Sigmoid colon (tissue), 7 donors: ENCODE measurements around the gene GRAPL. TPM values are rescaled to one million over a fixed set of nuclear protein-coding genes. Genes with fewer than 3 reads are reported as not detected.
"Not testable (repeated sequence)": the region's sequence is repeated elsewhere in the genome, so short reads cannot be mapped to it uniquely, and the experiment has no call there.

Source experiments
- DNase-seq: peaks from one replicate; pipeline ENCODE4 v3.0.0-alpha.2; 2019
- H3K27ac ChIP-seq, 4 donors: fragments of 200-600 bp; sonication (generic); one replicate each; pipeline ENCODE4 v1.5.1; 2016 to 2019; ENCODE audit warnings: mild to moderate bottlenecking in 1 of 4
- H3K27me3 ChIP-seq, 3 donors: fragments of 200-600 bp; sonication (generic); one replicate each; pipeline ENCODE4 v1.5.1; 2019; ENCODE audit warnings: mild to moderate bottlenecking in 1 of 3
- H3K36me3 ChIP-seq, 4 donors: fragments of 200-600 bp; sonication (generic); one replicate each; pipeline ENCODE4 v1.5.1; 2016 to 2019
- H3K4me1 ChIP-seq, 4 donors: fragments of 200-600 bp; sonication (generic); one replicate each; pipeline ENCODE4 v1.5.1; 2017 to 2019
- H3K4me3 ChIP-seq, 4 donors: fragments of 200-600 bp; sonication (generic); one replicate each; pipeline ENCODE4 v1.5.1; 2017 to 2019; ENCODE audit warnings: mild to moderate bottlenecking in 2 of 4, moderate library complexity in 1 of 4
- H3K9me3 ChIP-seq, 4 donors: fragments of 200-600 bp in 3 of 4; sonication (generic) in 3 of 4; one replicate each; pipeline versions ENCODE4 v1.5.1 to v1.6.1; 2013 to 2019
- CTCF ChIP-seq, 4 experiments: fragments of 450-650 bp in 3 of 4; fragments of 200-600 bp in 1 of 4; IDR thresholded peaks; one replicate each; pipeline ENCODE4 v1.5.1; 2016 to 2019; ENCODE audit warnings: antibody characterized with exemption in 4 of 4, mild to moderate bottlenecking in 3 of 4, moderate library complexity in 2 of 4
- WGBS, 2 donors: extraction: QIAGEN DNeasy Blood & Tissue Kit; methylation state at CpG; one replicate each; pipeline ENCODE4 v1.1.7; 2013; 5-methylcytosine and 5-hydroxymethylcytosine counted together
- intact Hi-C: fragments of 100-400 bp; cut with DNase I; formaldehyde crosslinking; loops from one replicate; pipeline ENCODE4 v1.15.1; 2023
- polyA plus RNA-seq, 3 donors: library from polyadenylated mRNA; stranded (reverse); fragments of 200-250 nt; gene quantifications; one replicate each; pipeline ENCODE4 v1.2.3, GENCODE V29; 2013
- total RNA-seq, 4 donors: library from RNA; depleted of rRNA; stranded (reverse); fragments of >200 nt; gene quantifications; one replicate each; pipeline ENCODE4 v1.1.0, GENCODE V29; 2016
- donor health status: healthy with polysubstance abuse.
- donor health status: Bipolar disorder and iron deficiency.
- donor health status: healthy.

GRAPL gene
- total and polyA plus RNA-seq, 7 donors = 0.54 to 14.8 (median 2.5) TPM; not detected in 2

- WGBS, 2 donors = no CpG with 5 or more reads among the region's 6 CpGs
- H3K27ac ChIP-seq, H3K27me3 ChIP-seq, H3K4me1 ChIP-seq, H3K36me3 ChIP-seq, H3K9me3 ChIP-seq, H3K4me3 ChIP-seq, intact Hi-C loops, DNase-seq: not testable (repeated sequence)
These were observed 10.6 kb downstream of the GRAPL start for GRCh38 chr17:19137959-19138358.

- H3K9me3 ChIP-seq, intact Hi-C loops, H3K4me1 ChIP-seq, H3K36me3 ChIP-seq, H3K27me3 ChIP-seq: not testable (repeated sequence)
- WGBS, 2 donors = 5 to 44% methylated on average over 5 to 7 of the region's 30 CpGs
- peak overlapping the region in 3 of 4 donors; percentile 17 to 34 (median 28) for H3K4me3 ChIP-seq
- peak; percentile 38 for DNase-seq
- H3K27ac ChIP-seq = peak overlapping the region in 3 of 4 donors; percentile 59 to 71 (median 63)
These were observed 14.2 kb downstream of the GRAPL start for GRCh38 chr17:19141366-19142155.

DNA sequence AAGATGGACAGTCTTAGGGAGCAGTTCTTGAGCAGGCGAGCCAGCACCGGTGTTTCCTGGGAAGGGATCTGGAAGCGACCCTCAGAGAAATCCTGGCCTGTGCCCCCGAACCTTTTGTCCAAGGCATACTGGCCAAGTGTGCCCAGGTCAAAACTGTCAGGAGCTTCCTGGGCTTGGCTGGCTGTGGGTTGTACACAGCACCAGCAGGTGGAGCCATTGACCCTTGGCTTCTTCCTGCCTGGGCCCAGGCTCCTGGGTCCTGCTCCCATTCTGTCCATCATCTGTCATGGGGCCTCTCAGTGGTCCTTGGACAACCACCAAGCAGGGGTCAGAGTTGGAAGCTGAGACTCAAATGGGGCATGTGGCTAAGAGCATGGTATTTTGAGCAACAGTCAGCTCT lies 15.0 kb downstream of the GRAPL start:
- H3K27ac ChIP-seq = peak overlapping the region in 1 of 4 donors; percentile 19
- DNase-seq = peak; percentile 73
- H3K27me3 ChIP-seq, H3K4me3 ChIP-seq, H3K9me3 ChIP-seq, H3K4me1 ChIP-seq, intact Hi-C loops, H3K36me3 ChIP-seq: not testable (repeated sequence)
- no CpG with 5 or more reads among the region's 4 CpGs for WGBS, 2 donors
- TF ChIP-seq CTCF (IDR thresholded peaks at IDR 0.05) = peak in 1 of 4 experiments; percentile 23

GRCh38 chr17:19143097-19143777 lies 15.8 kb downstream of the GRAPL start:
- H3K27me3 ChIP-seq, intact Hi-C loops, DNase-seq, H3K4me1 ChIP-seq, H3K27ac ChIP-seq, H3K9me3 ChIP-seq, H3K4me3 ChIP-seq, H3K36me3 ChIP-seq: not testable (repeated sequence)
- WGBS, 2 donors = 37 to 85% methylated on average over 2 of the region's 5 CpGs

DNA sequence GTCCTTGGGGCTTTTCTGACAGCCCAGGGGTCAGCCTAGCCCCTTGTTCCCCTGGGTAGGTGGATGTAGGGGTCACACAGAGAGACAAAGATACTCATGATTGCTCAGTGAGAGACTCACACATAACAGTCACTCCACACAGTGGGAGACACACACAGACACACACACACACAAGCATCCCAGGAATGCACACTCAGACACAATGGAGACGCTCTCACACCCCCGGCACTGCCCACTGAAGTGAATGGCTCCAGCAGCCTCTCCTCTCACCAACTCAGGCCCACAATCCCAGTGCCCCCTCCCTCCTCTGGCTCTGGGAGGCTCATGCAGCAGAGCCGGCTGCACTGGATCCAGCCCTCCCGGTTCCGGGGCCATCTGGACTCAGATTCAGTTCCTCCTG lies 17.0 kb downstream of the GRAPL start:
- H3K36me3 ChIP-seq, H3K4me1 ChIP-seq, intact Hi-C loops, DNase-seq, H3K27ac ChIP-seq, H3K9me3 ChIP-seq, H3K4me3 ChIP-seq, H3K27me3 ChIP-seq: not testable (repeated sequence)
- 69 to 72% methylated on average over 2 of the region's 5 CpGs for WGBS, 2 donors

DNA sequence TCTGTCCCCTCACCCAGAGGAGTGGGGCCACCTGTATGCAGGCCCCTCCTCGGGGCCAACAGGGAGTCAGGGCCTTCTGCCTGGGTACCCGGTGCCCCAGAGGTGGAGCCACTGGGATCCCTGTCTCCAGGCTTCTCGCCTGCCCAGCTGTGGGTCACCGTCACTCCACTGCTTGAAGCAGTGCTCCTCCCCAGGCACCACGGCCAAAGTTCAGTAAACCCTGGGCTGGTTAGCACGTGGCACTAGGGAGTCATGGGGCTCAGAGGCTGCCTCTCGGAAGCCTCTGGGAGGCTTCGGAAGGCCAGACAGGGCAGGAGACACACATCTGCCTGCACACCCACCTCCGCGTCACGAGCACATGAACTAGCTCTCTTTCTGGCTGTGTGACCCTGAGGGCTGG lies 18.1 kb downstream of the GRAPL start:
- H3K36me3 ChIP-seq, DNase-seq, intact Hi-C loops, H3K27me3 ChIP-seq, H3K9me3 ChIP-seq, H3K4me1 ChIP-seq, H3K4me3 ChIP-seq, H3K27ac ChIP-seq: not testable (repeated sequence)
- WGBS, 2 donors = no CpG with 5 or more reads among the region's 11 CpGs

DNA sequence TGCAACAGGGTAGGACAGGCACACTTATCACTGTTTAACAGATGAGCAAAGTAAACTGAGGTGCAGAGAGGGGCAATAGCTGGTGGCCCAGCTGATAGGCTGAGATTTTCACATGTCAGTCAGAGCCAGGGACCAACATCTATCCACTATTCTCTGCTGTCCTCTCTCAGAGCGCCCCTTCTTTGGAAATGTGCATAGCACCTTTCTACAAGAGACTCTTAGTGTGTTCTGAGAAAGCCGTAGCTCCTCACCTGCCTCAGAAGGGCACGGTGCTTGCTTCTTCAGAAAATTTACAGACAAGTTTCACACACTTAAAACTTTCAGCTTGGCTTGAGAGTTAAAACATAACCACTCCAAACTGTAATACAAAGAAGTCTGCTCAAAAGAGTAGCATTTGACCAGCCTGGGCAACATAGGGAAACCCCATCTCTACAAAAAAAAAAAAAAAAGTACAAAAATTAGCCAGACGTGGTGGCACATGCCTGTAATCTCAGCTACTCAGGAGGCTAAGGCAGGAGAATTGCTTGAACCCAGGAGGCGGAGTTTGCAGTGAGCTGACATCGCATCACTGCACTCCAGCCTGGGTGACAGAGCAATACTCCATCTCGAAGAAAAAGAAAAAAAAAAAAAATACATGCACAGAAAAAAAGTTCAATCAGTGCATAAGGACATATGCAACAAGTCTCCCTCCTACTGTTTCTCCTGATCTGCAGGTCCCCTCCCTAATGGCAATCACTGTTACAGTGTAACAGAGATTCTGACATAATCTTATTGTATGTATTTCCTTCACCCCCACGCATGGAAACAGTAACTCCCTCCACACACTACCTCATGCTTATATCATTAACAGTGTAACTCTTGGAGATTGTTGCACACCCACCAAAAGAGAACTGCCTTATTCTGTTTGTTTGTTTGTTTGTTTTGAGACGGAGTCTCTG lies 23.6 kb downstream of the GRAPL start:
- intact Hi-C loops, H3K4me1 ChIP-seq, H3K36me3 ChIP-seq, H3K27me3 ChIP-seq, H3K4me3 ChIP-seq, H3K27ac ChIP-seq, H3K9me3 ChIP-seq, DNase-seq: not testable (repeated sequence)
- no CpG with 5 or more reads among the region's 9 CpGs for WGBS, 2 donors

DNA sequence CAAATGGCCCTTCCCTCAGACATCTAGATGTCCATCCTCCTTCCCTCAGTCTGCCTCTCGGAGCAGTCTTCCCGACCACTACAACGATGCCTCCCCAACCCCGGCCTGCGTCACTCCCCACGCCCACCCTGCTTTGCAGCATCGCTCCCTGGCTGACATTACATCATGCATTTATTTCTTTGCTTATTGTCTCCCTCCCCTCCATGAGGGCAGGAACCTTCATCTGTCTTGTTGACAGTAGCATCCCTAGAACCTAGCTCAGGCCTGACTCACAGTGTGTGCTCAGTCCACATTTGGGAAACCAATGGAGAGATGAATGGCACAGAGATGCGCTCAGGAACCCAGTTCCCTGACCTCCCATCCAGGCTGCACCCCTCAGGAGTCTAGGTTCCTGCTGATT lies 30.2 kb downstream of the GRAPL start:
- WGBS, 2 donors = no CpG with 5 or more reads among the region's 8 CpGs
- not testable (repeated sequence) for H3K4me1 ChIP-seq

GRCh38 chr17:19158478-19158877 lies 31.1 kb downstream of the GRAPL start:
- H3K27ac ChIP-seq, H3K9me3 ChIP-seq, H3K36me3 ChIP-seq, intact Hi-C loops, DNase-seq, H3K4me3 ChIP-seq, H3K27me3 ChIP-seq, H3K4me1 ChIP-seq: not testable (repeated sequence)
- WGBS, 2 donors = no CpG with 5 or more reads among the region's 10 CpGs

More for the DNA sequence above, 30.2 kb downstream of the GRAPL start:
- H3K27ac ChIP-seq, intact Hi-C loops, H3K4me3 ChIP-seq, DNase-seq, H3K27me3 ChIP-seq, H3K36me3 ChIP-seq, H3K9me3 ChIP-seq: not testable (repeated sequence)

DNA sequence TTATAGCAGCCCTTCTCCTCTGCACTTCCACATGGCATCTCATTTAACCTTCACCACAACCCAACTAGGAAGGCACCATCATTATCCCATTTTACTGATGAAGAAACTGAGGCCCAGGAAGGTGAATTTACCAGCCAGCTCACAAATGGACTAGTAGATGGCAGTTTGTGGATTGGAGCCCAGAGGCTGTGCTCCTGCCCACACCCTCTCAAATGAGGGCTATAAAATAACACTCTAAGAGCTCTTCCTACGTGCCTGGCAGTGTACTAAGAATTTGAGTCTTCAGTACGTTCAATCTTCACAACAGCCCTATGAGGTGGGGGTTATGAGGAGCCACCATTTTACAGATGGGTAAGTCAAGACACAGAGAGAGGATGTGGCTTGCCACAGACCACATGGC lies 31.5 kb downstream of the GRAPL start:
- H3K4me1 ChIP-seq, H3K27ac ChIP-seq, H3K9me3 ChIP-seq, H3K4me3 ChIP-seq, H3K27me3 ChIP-seq, H3K36me3 ChIP-seq, DNase-seq, intact Hi-C loops: not testable (repeated sequence)
- WGBS, 2 donors = no CpG with 5 or more reads among the region's 2 CpGs

DNA sequence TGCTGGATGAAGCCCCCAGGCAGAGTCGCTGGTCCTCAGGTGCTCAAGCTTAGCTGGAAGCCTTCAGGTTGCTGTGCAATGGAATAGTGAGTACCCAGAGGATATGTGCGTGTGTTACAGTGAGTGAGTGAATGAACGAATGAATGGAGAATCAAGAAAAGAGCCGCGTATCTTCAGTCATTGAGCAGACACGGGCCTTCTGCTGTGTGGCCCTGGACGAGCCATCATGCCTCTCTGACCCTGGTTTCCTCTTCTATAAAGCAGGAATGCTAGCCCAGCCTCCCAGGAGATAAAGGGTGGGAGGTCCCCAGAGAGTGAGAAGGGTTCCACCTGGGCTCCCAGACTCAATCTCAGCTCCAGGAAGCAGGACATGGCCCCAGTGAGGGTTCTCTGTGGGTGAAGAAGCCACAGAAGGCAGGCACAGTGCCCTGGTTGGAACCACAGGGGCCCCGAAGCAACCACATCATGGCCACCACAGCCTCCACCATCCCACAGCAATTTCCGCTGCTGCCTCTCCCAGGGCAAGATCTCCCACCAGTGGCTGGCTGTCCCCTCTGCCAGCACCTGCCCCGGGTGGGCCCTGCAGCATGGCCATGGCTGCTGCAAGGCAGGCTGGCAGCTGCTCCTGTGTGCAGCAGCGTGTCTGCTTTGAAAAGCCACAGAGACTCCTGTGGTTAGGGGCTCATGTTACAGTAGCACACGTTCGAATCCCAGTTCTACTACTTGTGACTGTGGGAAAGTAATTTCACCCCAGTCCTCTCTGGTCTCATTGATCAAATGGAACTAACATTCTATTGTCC lies 34.1 kb downstream of the GRAPL start:
- H3K4me1 ChIP-seq, DNase-seq, H3K36me3 ChIP-seq, H3K4me3 ChIP-seq, H3K9me3 ChIP-seq, intact Hi-C loops, H3K27ac ChIP-seq, H3K27me3 ChIP-seq: not testable (repeated sequence)
- WGBS, 2 donors = no CpG with 5 or more reads among the region's 13 CpGs
